Muscle of back (tissue), 11 donors: Measurements from ENCODE around the gene MEOX1. TPM values are rescaled to one million over a fixed set of nuclear protein-coding genes. Genes with fewer than 3 reads are reported as not detected.
A peak's percentile ranks its signal among the peaks of the same experiment; 100 is the strongest.

Source experiments
- DNase-seq, 3 donors: peaks; one replicate each; pipeline versions ENCODE4 v3.0.0 to v3.0.0-alpha.2; 2013
- polyA plus RNA-seq, 10 donors: library from polyadenylated mRNA; unstranded; fragments of 120-200 nt; gene quantifications; one replicate each; pipeline ENCODE4 v1.2.1, GENCODE V29; 2013; ENCODE audit not compliant: insufficient read length in 10 of 10

MEOX1 gene
- polyA plus RNA-seq, 10 donors, result 9.4 to 22.3 (median 14.0) TPM

- peak in 1 of 3 donors; percentile 66 for DNase-seq
Measured at GRCh38 chr17:43659823-43660617, 1.7 kb downstream of the MEOX1 start.

- DNase-seq, result peak in 1 of 3 donors; percentile 74
Measured at GRCh38 chr17:43658900-43659299, 2.8 kb downstream of the MEOX1 start.

- DNase-seq, result peak in 1 of 3 donors; percentile 13
Measured at GRCh38 chr17:43655693-43656255, 5.9 kb downstream of the MEOX1 start.

GRCh38 chr17:43652124-43652480 lies 9.6 kb downstream of the MEOX1 start:
- peak in 1 of 3 donors; percentile 8 for DNase-seq

- no peak for DNase-seq
Measured at GRCh38 chr17:43650471-43650870, 11.3 kb downstream of the MEOX1 start.

- DNase-seq, result no peak
Measured at GRCh38 chr17:43648916-43649315, 12.8 kb downstream of the MEOX1 start.

- peak in 2 of 3 donors; percentile 85 to 93 for DNase-seq
Measured at GRCh38 chr17:43645765-43646481, 15.8 kb downstream of the MEOX1 start.

GRCh38 chr17:43645450-43645764 lies 16.3 kb downstream of the MEOX1 start:
- DNase-seq, result no peak

- DNase-seq, result no peak
Measured at GRCh38 chr17:43644081-43644480, 17.6 kb downstream of the MEOX1 start.

GRCh38 chr17:43641416-43641815 lies 20.3 kb downstream of the MEOX1 start:
- DNase-seq, result peak in 1 of 3 donors; percentile 72

- peak in 2 of 3 donors; percentile 53 to 87 for DNase-seq
Measured at GRCh38 chr17:43640491-43641252, 21.1 kb downstream of the MEOX1 start.

GRCh38 chr17:43637563-43638323 lies 24.0 kb downstream of the MEOX1 start:
- DNase-seq, result peak in 1 of 3 donors; percentile 57

GRCh38 chr17:43636426-43636825 lies 25.3 kb downstream of the MEOX1 start:
- DNase-seq, result no peak

- DNase-seq, result peak in 2 of 3 donors; percentile 64 to 80
Measured at GRCh38 chr17:43634591-43635125, 27.1 kb downstream of the MEOX1 start.

GRCh38 chr17:43632221-43632620 lies 29.5 kb downstream of the MEOX1 start:
- DNase-seq, result no peak

GRCh38 chr17:43631429-43631828 lies 30.3 kb downstream of the MEOX1 start:
- DNase-seq, result peak in 1 of 3 donors; percentile 48

- peak in 1 of 3 donors; percentile 57 for DNase-seq
Measured at GRCh38 chr17:43628089-43628650, 33.6 kb downstream of the MEOX1 start.

- DNase-seq, result no peak
Measured at GRCh38 chr17:43627653-43628052, 34.1 kb downstream of the MEOX1 start.

GRCh38 chr17:43626023-43626422 lies 35.7 kb downstream of the MEOX1 start:
- no peak for DNase-seq

- DNase-seq, result no peak
Measured at GRCh38 chr17:43625606-43626005, 36.1 kb downstream of the MEOX1 start.

- peak in 1 of 3 donors; percentile 67 for DNase-seq
Measured at GRCh38 chr17:43620581-43620980, 41.1 kb downstream of the MEOX1 start.
